Thyroid gland (tissue), 4 donors: Measurements from ENCODE around the gene TAS2R3.

Experiments used
- CTCF ChIP-seq, 6 experiments: fragments of 200-600 bp in 3 of 6; fragments of 450-650 bp in 3 of 6; sonication (generic) in 3 of 6; IDR thresholded peaks; one replicate each; pipeline ENCODE4 v1.5.1; 2016 to 2019; ENCODE audit warnings: antibody characterized with exemption in 6 of 6, mild to moderate bottlenecking in 2 of 6, inconsistent platforms in 1 of 6, moderate library complexity in 1 of 6
- POLR2A ChIP-seq, 2 donors: fragments of 450-650 bp; IDR thresholded peaks; one replicate each; pipeline ENCODE4 v1.6.1; 2017; ENCODE audit warnings: antibody characterized with exemption in 2 of 2, mild to moderate bottlenecking in 2 of 2, moderate library complexity in 1 of 2

GRCh38 chr7:141776374-141776773 is 12.5 kb downstream of the TAS2R3 start, which contains the start of gene TAS2R4:
- TF ChIP-seq CTCF (IDR thresholded peaks at IDR 0.05) (no peak), POLR2A (IDR thresholded peaks at IDR 0.05) (no peak)
